Measurements from ENCODE around the gene KLHL5.
"Not testable (repeated sequence)": the region's sequence is repeated elsewhere in the genome, so short reads cannot be mapped to it uniquely, and the experiment has no call there.

The KLHL5 gene, protein sequence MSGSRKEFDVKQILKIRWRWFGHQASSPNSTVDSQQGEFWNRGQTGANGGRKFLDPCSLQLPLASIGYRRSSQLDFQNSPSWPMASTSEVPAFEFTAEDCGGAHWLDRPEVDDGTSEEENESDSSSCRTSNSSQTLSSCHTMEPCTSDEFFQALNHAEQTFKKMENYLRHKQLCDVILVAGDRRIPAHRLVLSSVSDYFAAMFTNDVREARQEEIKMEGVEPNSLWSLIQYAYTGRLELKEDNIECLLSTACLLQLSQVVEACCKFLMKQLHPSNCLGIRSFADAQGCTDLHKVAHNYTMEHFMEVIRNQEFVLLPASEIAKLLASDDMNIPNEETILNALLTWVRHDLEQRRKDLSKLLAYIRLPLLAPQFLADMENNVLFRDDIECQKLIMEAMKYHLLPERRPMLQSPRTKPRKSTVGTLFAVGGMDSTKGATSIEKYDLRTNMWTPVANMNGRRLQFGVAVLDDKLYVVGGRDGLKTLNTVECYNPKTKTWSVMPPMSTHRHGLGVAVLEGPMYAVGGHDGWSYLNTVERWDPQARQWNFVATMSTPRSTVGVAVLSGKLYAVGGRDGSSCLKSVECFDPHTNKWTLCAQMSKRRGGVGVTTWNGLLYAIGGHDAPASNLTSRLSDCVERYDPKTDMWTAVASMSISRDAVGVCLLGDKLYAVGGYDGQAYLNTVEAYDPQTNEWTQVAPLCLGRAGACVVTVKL

GRCh38 chr4:39062094-39062769, at the start of gene KLHL5:
TSS of gene KLHL5 (plus strand) at chr4:39062232. CDS start at chr4:39062653, 421 bp downstream.
- no peak for DNase-seq

DNA sequence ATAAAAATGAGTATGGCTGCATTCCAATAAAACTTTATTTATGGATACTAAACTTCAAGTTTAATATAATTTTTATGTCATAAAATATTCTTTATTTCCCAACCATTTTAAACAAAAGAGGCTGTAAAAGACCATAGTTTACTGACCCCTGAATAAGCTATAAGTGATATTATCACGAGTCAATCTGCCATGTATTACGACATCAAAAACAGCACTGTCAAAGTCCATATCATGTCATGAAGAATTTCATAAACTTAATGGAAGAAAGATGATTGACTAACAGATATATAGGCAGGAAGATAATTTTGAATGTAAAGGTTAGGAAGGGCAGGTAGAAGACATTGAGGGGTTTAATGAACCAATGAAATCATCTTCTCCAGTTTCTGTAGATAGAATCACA, 48.0 kb upstream of the KLHL5 start:
- no peak for DNase-seq

GRCh38 chr4:39020130-39020529, 41.9 kb upstream of the KLHL5 start:
- no peak for DNase-seq

DNA sequence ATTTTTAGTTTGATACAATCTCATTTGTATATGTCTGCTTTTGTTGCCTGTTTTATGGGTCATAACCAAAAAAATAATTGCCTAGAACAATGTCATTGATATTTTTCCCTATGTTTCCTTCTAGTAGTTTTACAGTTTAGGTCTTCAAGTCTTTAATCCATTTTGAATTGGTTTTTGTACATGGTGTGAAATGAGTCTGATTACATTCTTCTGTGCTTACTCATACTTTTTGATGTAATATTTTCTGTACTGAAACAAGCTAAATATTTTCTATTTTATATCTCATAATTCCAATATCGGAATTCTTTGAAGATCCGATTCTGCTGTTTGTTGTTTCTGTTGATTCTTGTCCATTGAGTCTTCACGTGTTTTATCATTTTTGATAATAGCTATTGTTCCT, 40.4 kb upstream of the KLHL5 start:
- no peak for DNase-seq

- DNase-seq: no peak
Measured at GRCh38 chr4:39022241-39022640, 39.8 kb upstream of the KLHL5 start.

- DNase-seq: no peak
Measured at GRCh38 chr4:39023059-39023458, 39.0 kb upstream of the KLHL5 start.

GRCh38 chr4:39024311-39024865, 37.6 kb upstream of the KLHL5 start:
- no peak for DNase-seq

GRCh38 chr4:39025552-39026085, 36.4 kb upstream of the KLHL5 start:
- DNase-seq: no peak

DNA sequence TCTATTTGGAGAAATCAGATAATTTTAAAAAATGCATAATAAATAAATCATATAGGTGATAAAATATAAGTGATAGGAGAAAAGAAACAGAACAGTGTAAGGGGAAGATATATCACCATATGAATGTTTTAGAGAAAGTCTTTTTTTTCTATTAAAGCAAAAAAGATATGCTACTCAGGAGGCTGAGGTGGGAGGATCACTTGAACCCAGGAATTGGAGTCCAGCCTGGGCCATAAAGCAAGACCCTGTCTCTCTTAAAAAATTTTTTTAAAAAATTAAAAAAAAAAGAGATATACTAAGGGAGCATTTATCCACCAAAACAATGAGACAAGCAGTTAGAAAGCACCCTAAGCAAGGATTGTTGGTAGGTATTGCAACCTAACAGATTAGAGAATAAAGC, 35.9 kb upstream of the KLHL5 start:
- no peak for DNase-seq

GRCh38 chr4:39029752-39030694, 32.0 kb upstream of the KLHL5 start:
- peak; percentile 21 for DNase-seq

DNA sequence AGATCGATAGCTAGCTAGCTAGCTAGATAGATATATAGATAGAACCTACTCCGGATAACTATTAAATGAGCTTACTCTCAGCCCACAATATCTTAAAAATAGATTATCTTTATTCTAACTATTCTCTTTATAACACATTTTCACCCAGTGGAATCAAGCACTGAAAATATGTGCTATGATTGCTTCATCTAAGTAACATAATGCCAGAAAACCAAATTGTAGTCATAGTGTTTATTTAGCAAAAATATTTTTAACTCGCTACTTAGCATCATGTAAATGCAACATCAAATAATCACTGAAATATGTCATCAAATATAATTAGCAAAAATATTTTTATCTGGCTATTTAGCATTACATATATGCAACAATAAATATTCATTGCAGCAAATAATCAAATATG, 31.3 kb upstream of the KLHL5 start:
- no peak for DNase-seq

DNA sequence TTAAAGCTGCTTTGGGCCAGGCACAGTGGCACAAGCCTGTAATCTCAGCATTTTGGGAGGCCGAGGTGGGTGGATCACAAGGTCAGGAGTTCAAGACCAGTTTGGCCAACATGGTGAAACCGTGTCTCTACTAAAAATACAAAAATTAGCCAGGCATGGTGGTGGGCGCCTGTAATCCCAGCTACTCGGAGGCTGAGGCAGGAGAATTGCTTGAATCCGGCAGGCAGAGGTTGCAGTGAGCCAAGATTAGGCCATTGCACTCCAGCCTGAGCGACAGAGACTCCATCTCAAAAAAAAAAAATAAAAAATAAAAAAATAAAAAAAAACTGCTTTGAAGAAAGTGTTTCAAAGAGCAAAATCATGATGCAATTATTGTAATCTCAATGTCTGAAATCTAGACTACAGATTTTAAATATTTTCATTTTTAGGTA, 30.4 kb upstream of the KLHL5 start:
- not testable (repeated sequence) for DNase-seq

- peak; percentile 46 for DNase-seq
Measured at GRCh38 chr4:39032218-39033085, 29.6 kb upstream of the KLHL5 start, which contains the start of gene TMEM156. TSS of gene TMEM156 (minus strand) at chr4:39032409. CDS start at chr4:39032313, 96 bp downstream.

DNA sequence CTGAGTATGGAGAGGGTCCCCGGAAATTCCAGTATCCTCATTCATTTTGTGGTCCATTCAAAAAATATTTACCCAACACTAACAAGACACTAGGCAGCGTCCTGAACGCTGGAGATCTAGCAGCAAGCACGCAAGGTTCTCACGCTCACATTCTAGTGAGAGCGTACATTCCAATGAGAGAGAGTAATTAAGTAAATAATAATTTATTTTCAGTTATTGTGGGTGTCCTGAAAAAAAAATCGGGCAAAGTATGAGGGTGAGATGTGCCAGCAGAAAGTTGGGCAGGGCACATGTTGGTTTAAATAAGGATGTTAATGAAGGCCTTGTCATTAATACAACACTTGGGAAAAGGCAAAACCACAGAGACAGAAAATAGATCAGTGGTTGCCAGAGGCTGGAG, 25.9 kb upstream of the KLHL5 start:
- DNase-seq: no peak

- no peak for DNase-seq
Measured at GRCh38 chr4:39037491-39037825, 24.6 kb upstream of the KLHL5 start.

GRCh38 chr4:39037941-39038340, 24.1 kb upstream of the KLHL5 start:
- no peak for DNase-seq

GRCh38 chr4:39039108-39039507, 22.9 kb upstream of the KLHL5 start:
- no peak for DNase-seq

GRCh38 chr4:39042366-39042765, 19.7 kb upstream of the KLHL5 start:
- no peak for DNase-seq

DNA sequence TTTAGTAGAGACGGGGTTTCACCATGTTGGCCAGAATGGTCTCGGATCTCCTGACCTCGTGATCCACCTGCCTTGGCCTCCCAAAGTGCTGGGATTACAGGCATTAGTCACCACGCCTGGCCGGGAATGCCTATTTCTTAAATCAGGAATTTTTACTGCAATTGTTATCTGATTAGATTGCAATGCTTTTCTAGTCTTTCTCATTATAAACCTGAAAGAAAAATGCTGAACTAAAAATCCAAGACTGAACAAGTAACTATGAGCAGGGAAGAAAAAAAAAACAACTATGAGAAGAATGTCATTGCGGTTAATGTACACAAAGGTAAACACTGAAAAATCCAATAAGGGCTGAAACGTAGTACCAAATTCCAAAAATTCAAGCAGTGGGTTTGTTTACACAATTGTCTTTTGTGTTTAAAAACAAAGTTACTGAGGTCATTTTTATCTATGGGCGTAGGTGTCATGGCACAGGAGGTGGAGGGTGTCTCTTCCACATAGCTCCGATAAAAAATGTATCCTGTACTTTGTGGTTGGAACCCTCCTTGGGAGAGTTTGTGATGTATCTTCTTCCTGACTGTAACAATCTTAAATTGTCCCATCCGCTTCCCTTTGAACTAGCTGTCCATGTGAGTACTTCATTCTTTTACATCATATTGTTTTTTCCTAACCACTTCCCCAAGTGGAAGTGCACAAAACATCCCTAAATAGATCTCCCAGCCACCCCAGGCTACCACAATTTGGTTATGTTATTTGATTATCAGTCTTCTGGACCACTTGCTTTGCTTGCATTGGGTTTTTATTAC, 18.8 kb upstream of the KLHL5 start:
- no peak for DNase-seq

DNA sequence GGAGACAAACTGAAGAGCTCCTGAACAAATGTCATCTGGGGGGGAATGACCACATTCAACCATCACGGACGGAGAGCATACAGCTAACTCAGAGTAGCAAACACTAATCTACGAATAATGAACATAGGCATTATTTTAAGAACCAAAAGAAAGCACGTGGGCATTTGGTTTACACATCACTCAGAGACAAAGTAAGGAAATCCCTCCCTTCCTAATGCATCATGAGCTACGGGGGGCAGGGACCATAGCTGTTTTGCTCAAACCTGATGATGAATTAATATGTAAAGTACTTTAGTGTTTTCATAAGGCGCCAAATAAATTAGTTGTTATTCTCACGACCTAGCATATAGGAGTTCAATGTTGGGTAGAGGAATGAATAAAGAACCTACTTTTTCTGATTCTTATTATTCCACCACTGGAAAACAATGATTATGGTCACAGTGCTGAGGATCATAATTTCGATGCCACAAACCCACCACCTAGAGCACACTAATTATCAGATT, 18.1 kb upstream of the KLHL5 start:
- DNase-seq: peak; percentile 32

Data from CD4-positive, alpha-beta T cell treated with Interleukin-17A for 4 hours (primary cell).